ENCODE data around the gene OGDH. TPM values are rescaled to one million over a fixed set of nuclear protein-coding genes. Genes with fewer than 3 reads are reported as not detected.

The OGDH gene
- total and polyA plus RNA-seq, 7 donors: 39.0 to 102 (median 74.4) TPM

- no peaks in the 10 kb centered on the region for H3K27me3 ChIP-seq
- H3K9me3 ChIP-seq: no peaks in the 10 kb centered on the region
- peaks cover 17 to 66% (median 40%) of the 10 kb centered on the region in 4 donors for H3K36me3 ChIP-seq
- TF ChIP-seq, protein P1, sequence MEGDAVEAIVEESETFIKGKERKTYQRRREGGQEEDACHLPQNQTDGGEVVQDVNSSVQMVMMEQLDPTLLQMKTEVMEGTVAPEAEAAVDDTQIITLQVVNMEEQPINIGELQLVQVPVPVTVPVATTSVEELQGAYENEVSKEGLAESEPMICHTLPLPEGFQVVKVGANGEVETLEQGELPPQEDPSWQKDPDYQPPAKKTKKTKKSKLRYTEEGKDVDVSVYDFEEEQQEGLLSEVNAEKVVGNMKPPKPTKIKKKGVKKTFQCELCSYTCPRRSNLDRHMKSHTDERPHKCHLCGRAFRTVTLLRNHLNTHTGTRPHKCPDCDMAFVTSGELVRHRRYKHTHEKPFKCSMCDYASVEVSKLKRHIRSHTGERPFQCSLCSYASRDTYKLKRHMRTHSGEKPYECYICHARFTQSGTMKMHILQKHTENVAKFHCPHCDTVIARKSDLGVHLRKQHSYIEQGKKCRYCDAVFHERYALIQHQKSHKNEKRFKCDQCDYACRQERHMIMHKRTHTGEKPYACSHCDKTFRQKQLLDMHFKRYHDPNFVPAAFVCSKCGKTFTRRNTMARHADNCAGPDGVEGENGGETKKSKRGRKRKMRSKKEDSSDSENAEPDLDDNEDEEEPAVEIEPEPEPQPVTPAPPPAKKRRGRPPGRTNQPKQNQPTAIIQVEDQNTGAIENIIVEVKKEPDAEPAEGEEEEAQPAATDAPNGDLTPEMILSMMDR (IDR thresholded peaks at IDR 0.05): no peak
- no peak for TF ChIP-seq POLR2AphosphoS5 (IDR thresholded peaks at IDR 0.05)
- intact Hi-C loops (cut with DNase I): no loop called here
- no peak for DNase-seq
- no peak overlapping the region for H3K4me3 ChIP-seq
- peak overlapping the region in 1 of 4 donors; percentile 92 for H3K27ac ChIP-seq
- peaks cover 0 to 31% (median 24%) of the 10 kb centered on the region in 4 donors for H3K4me1 ChIP-seq
Measured at GRCh38 chr7:44575054-44575453, 31.4 kb upstream of the OGDH start.

DNA sequence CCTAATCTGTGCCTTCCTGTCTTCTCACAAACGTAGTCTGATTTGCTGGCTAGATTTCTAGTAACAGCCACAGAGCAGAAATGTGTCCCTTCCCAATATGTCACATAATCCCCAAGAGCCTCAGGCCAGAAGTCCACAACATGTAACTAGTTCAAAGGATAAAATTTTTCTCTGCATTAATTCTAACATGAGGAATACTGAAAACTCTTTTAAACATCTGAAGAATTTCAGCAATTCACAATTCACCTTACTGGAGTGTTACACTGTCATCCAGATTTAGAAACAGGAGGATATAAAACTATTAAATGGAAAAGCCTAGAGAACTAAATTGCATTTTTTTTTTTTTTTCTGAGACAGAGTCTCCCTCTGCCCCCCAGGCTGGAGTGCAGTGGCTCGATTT, 30.2 kb upstream of the OGDH start:
- TF ChIP-seq EP300 (IDR thresholded peaks at IDR 0.05): no peak
- TF ChIP-seq POLR2A (IDR thresholded peaks at IDR 0.05): no peak
- TF ChIP-seq, protein P1 (IDR thresholded peaks at IDR 0.05): no peak
- TF ChIP-seq POLR2AphosphoS5 (IDR thresholded peaks at IDR 0.05): no peak
- Histone ChIP-seq H3K27ac (no peak overlapping the region), H3K4me1 (peaks cover 0 to 42% (median 35%) of the 10 kb centered on the region in 4 donors), H3K27me3 (no peaks in the 10 kb centered on the region), H3K4me3 (no peak overlapping the region), H3K36me3 (peaks cover 8 to 66% (median 30%) of the 10 kb centered on the region in 4 donors), H3K9me3 (no peaks in the 10 kb centered on the region)
- DNase-seq: no peak
- intact Hi-C loops (cut with DNase I): no loop called here
- WGBS, 2 donors: 86 to 89% methylated on average over 2 of the region's 2 CpGs

- peak; percentile 71 for DNase-seq
- H3K36me3 ChIP-seq: peaks cover 0 to 41% (median 19%) of the 10 kb centered on the region in 4 donors
- peak overlapping the region; percentile 94 to 98 (median 97) for H3K27ac ChIP-seq
- WGBS, 2 donors: 5 to 16% methylated on average over 30 of the region's 30 CpGs
- peaks cover 0 to 27% (median 21%) of the 10 kb centered on the region in 4 donors for H3K4me1 ChIP-seq
- H3K9me3 ChIP-seq: no peaks in the 10 kb centered on the region
- H3K4me3 ChIP-seq: peak overlapping the region; percentile 80 to 98 (median 88)
- H3K27me3 ChIP-seq: no peaks in the 10 kb centered on the region
- intact Hi-C loops (cut with DNase I): loop anchor here (5.0 to 10.0 kb wide), 3 partner anchors 166 to 404 kb away; partner anchors contain the start of genes PPIA and ZMIZ2
- TF ChIP-seq POLR2A (IDR thresholded peaks at IDR 0.05): no peak
- TF ChIP-seq POLR2AphosphoS5 (IDR thresholded peaks at IDR 0.05): no peak
- no peak for TF ChIP-seq EP300 (IDR thresholded peaks at IDR 0.05)
- TF ChIP-seq, protein P1 (IDR thresholded peaks at IDR 0.05): no peak
Measured at GRCh38 chr7:44580945-44581878, 25.2 kb upstream of the OGDH start.

DNA sequence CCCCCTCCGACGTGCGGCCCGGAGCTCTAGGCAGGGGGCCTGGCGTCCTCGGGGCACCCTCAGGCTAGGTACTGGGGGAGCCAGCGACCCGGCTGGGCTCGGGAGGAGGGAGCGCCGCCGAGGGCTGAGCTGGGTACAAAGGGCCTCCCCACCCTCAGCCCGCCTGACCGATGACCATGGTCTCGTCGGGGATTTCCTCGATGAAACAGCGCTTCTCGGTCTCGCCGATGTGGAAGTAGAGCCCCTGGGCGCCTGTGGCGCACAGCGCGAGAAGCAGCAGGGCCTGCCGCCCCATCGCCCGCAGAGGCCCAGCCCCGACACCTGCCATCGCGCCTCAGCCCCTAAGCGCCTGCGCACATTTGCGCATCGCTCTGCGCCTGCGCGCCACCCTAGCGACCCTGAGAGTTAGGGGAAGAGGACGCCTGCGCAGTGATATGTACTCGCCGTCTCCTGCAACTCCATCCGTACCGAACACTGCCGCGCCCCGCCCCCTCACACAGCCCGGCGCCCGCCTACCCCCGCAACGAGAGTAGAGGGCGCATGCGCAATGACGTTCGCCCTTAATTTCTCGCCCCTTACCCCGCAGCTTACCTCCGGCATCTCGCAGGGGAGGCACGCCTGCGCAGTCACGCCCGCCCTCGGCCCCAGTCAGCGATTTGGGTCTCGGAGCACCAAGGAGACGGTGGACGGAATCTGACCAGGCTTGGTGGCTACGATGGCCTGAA, 24.4 kb upstream of the OGDH start, which contains the start of gene TMED4:
Gene TMED4 (minus strand): TSS at position 353 of the 725 bp plus-strand sequence. CDS start 25 bp downstream, at position 328.
- H3K4me3 ChIP-seq: peak within 1 kb of the TSS; percentile 80 to 98 (median 88)

More for the DNA sequence above, 24.4 kb upstream of the OGDH start, which contains the start of gene TMED4:
- no peaks in the 10 kb centered on the region for H3K27me3 ChIP-seq
- H3K27ac ChIP-seq: peak within 1 kb of the TSS; percentile 94 to 98 (median 97)
- TF ChIP-seq EP300 (IDR thresholded peaks at IDR 0.05): peak in 1 of 4 donors; percentile 33
- TF ChIP-seq, protein P1 (IDR thresholded peaks at IDR 0.05): no peak
- peak; percentile 73 to 76 for TF ChIP-seq POLR2A (IDR thresholded peaks at IDR 0.05)
- TF ChIP-seq POLR2AphosphoS5 (IDR thresholded peaks at IDR 0.05): peak; percentile 87 to 97 (median 94)
- H3K4me1 ChIP-seq: peaks cover 0 to 27% (median 21%) of the 10 kb centered on the region in 4 donors
- peak; percentile 100 for DNase-seq
- intact Hi-C loops (cut with DNase I): loop anchor here (1.0 to 10.0 kb wide), 5 partner anchors 24 to 403 kb away; partner anchors contain the start of genes H2AZ2, OGDH, PPIA and ZMIZ2
- H3K36me3 ChIP-seq: peaks cover 0 to 41% (median 19%) of the 10 kb centered on the region in 4 donors
- WGBS, 2 donors: 0% methylated on average over 71 of the region's 71 CpGs
- H3K9me3 ChIP-seq: no peaks in the 10 kb centered on the region
